Trophoblast cell (in vitro differentiated cells and primary cell): ENCODE measurements around the gene NT5C1B.

ENCODE experiments used
- DNase-seq, 2 donors: peaks; one replicate each; pipeline ENCODE4 v3.0.0-alpha.2; 2016
- H2AFZ ChIP-seq: 2 replicates; pipeline ENCODE4 v1.6.1; 2013; ENCODE audit warnings: low read length, moderate library complexity, mild to moderate bottlenecking; ENCODE audit not compliant: insufficient read depth, poor library complexity
- H2AK5ac ChIP-seq: 2 replicates; pipeline ENCODE4 v1.6.1; 2013; ENCODE audit warnings: mild to moderate bottlenecking, low read length
- H2BK120ac ChIP-seq: 2 replicates; pipeline ENCODE4 v1.6.1; 2013; ENCODE audit warnings: low read length, mild to moderate bottlenecking, moderate library complexity; ENCODE audit not compliant: insufficient read depth, poor library complexity
- H2BK12ac ChIP-seq: 2 replicates; pipeline ENCODE4 v1.6.1; 2013; ENCODE audit warnings: mild to moderate bottlenecking, low read length, moderate library complexity
- H2BK5ac ChIP-seq: 2 replicates; pipeline ENCODE4 v1.6.1; 2013; ENCODE audit warnings: low read length, low read depth, moderate library complexity, mild to moderate bottlenecking; ENCODE audit not compliant: poor library complexity
- H3K14ac ChIP-seq: 2 replicates; pipeline ENCODE4 v1.6.1; 2013; ENCODE audit warnings: mild to moderate bottlenecking, low read length
- H3K18ac ChIP-seq: 2 replicates; pipeline ENCODE4 v1.6.1; 2013; ENCODE audit warnings: mild to moderate bottlenecking, low read length
- H3K23ac ChIP-seq: 2 replicates; pipeline ENCODE4 v1.6.1; 2013; ENCODE audit warnings: low read length
- H3K27ac ChIP-seq: 2 replicates; pipeline ENCODE4 v1.5.1; 2013; ENCODE audit warnings: low read depth, mild to moderate bottlenecking, inconsistent platforms, low read length, moderate library complexity
- H3K27me3 ChIP-seq: 2 replicates; pipeline ENCODE4 v1.6.1; 2013; ENCODE audit warnings: inconsistent platforms, mild to moderate bottlenecking, low read length, moderate library complexity; ENCODE audit not compliant: insufficient read depth
- H3K36me3 ChIP-seq, 2 experiments: 1 replicate in 1 of 2; 2 replicates in 1 of 2; pipeline ENCODE4 v1.6.1; 2013; ENCODE audit warnings: low read length in 2 of 2, mild to moderate bottlenecking in 2 of 2, moderate library complexity in 1 of 2; ENCODE audit not compliant: insufficient read depth in 2 of 2, control insufficient read depth in 1 of 2
- H3K4ac ChIP-seq: 2 replicates; pipeline ENCODE4 v1.6.1; 2013; ENCODE audit warnings: low read depth, mild to moderate bottlenecking, low read length, moderate library complexity
- H3K4me1 ChIP-seq, 2 experiments: 1 replicate in 1 of 2; 2 replicates in 1 of 2; pipeline ENCODE4 v1.6.1; 2013; ENCODE audit warnings: low read length in 2 of 2, mild to moderate bottlenecking in 2 of 2, moderate library complexity in 1 of 2; ENCODE audit not compliant: insufficient read depth in 2 of 2, control insufficient read depth in 1 of 2
- H3K4me2 ChIP-seq: 2 replicates; pipeline ENCODE4 v1.6.1; 2013; ENCODE audit warnings: inconsistent platforms, mild to moderate bottlenecking, low read length, moderate library complexity
- H3K4me3 ChIP-seq: 2 replicates; pipeline ENCODE4 v1.5.1; 2013; ENCODE audit warnings: mild to moderate bottlenecking, low read depth, low read length, inconsistent platforms
- H3K79me1 ChIP-seq: one replicate; pipeline ENCODE4 v1.6.1; 2013; ENCODE audit warnings: low read length
- H3K79me2 ChIP-seq: 2 replicates; pipeline ENCODE4 v1.6.1; 2013; ENCODE audit warnings: low read length, mild to moderate bottlenecking; ENCODE audit not compliant: control insufficient read depth, insufficient read depth, poor library complexity
- H3K9ac ChIP-seq: 2 replicates; pipeline ENCODE4 v1.6.1; 2013; ENCODE audit warnings: mild to moderate bottlenecking, low read length
- H3K9me3 ChIP-seq: 2 replicates; pipeline ENCODE4 v1.6.1; 2013; ENCODE audit warnings: low read depth, mild to moderate bottlenecking, control low read depth, inconsistent platforms, low read length; ENCODE audit not compliant: insufficient read depth
- H4K12ac ChIP-seq: 2 replicates; pipeline ENCODE4 v1.6.1; 2013; ENCODE audit warnings: low read depth, mild to moderate bottlenecking, low read length, moderate library complexity
- H4K8ac ChIP-seq: 2 replicates; pipeline ENCODE4 v1.6.1; 2013; ENCODE audit warnings: low read depth, mild to moderate bottlenecking, low read length, moderate library complexity
- H4K91ac ChIP-seq: one replicate; pipeline ENCODE4 v1.6.1; 2013; ENCODE audit warnings: low read depth, mild to moderate bottlenecking, low read length, moderate library complexity
- WGBS: extraction: QIAGEN DNeasy Blood & Tissue Kit; methylation state at CpG from one replicate; pipeline ENCODE4 v1.1.7; 2013; ENCODE audit warnings: missing lambda C conversion rate; ENCODE audit not compliant: insufficient read length, insufficient coverage; ENCODE audit errors: extremely low coverage; 5-methylcytosine and 5-hydroxymethylcytosine counted together

NT5C1B gene

GRCh38 chr2:18614041-18614440 lies 24.7 kb upstream of the NT5C1B start:
- no peak for DNase-seq
- Histone ChIP-seq H4K91ac (no peak overlapping the region), H2BK5ac (no peak overlapping the region), H2BK120ac (no peak overlapping the region), H3K4ac (no peak overlapping the region), H3K27me3 (no peaks in the 10 kb centered on the region), H3K9me3 (no peaks in the 10 kb centered on the region), H3K27ac (no peak overlapping the region), H3K18ac (no peak overlapping the region), H3K4me2 (no peak overlapping the region), H2AK5ac (no peak overlapping the region), H3K23ac (no peak overlapping the region), H3K9ac (no peak overlapping the region), H3K14ac (no peak overlapping the region), H3K36me3 (no peaks in the 10 kb centered on the region), H3K4me3 (no peak overlapping the region), H3K79me2 (no peaks in the 10 kb centered on the region), H4K12ac (no peak overlapping the region), H4K8ac (no peak overlapping the region), H3K79me1 (no peaks in the 10 kb centered on the region), H3K4me1 (no peaks in the 10 kb centered on the region), H2BK12ac (no peak overlapping the region), H2AFZ (no peak overlapping the region)

- Histone ChIP-seq H3K14ac (no peak overlapping the region), H2AFZ (no peak overlapping the region), H3K4ac (no peak overlapping the region), H3K18ac (no peak overlapping the region), H3K23ac (no peak overlapping the region), H3K79me1 (no peaks in the 10 kb centered on the region), H2BK120ac (no peak overlapping the region), H3K9ac (no peak overlapping the region), H3K4me1 (no peaks in the 10 kb centered on the region), H3K4me2 (no peak overlapping the region), H3K79me2 (no peaks in the 10 kb centered on the region), H2BK12ac (no peak overlapping the region), H2AK5ac (no peak overlapping the region), H3K27me3 (no peaks in the 10 kb centered on the region), H2BK5ac (no peak overlapping the region), H4K12ac (no peak overlapping the region), H3K27ac (no peak overlapping the region), H4K91ac (no peak overlapping the region), H3K4me3 (no peak overlapping the region), H4K8ac (no peak overlapping the region), H3K9me3 (no peaks in the 10 kb centered on the region), H3K36me3 (no peaks in the 10 kb centered on the region)
- no peak for DNase-seq
- no CpG with 5 or more reads among the region's 3 CpGs for WGBS
Measured at GRCh38 chr2:18612133-18612532, 22.8 kb upstream of the NT5C1B start.

GRCh38 chr2:18611604-18612003 lies 22.2 kb upstream of the NT5C1B start:
- Histone ChIP-seq H2AK5ac (no peak overlapping the region), H3K23ac (no peak overlapping the region), H2BK12ac (no peak overlapping the region), H3K4me3 (no peak overlapping the region), H4K8ac (no peak overlapping the region), H3K4ac (no peak overlapping the region), H3K9ac (no peak overlapping the region), H3K14ac (no peak overlapping the region), H3K4me1 (no peaks in the 10 kb centered on the region), H2BK5ac (no peak overlapping the region), H3K18ac (no peak overlapping the region), H2AFZ (no peak overlapping the region), H3K9me3 (no peaks in the 10 kb centered on the region), H4K12ac (no peak overlapping the region), H3K27ac (no peak overlapping the region), H3K79me1 (no peaks in the 10 kb centered on the region), H3K4me2 (no peak overlapping the region), H3K27me3 (no peaks in the 10 kb centered on the region), H3K79me2 (no peaks in the 10 kb centered on the region), H4K91ac (no peak overlapping the region), H2BK120ac (no peak overlapping the region), H3K36me3 (no peaks in the 10 kb centered on the region)
- no CpG with 5 or more reads among the region's 1 CpG for WGBS
- no peak for DNase-seq

GRCh38 chr2:18611184-18611583 lies 21.8 kb upstream of the NT5C1B start:
- H3K36me3 ChIP-seq, result no peaks in the 10 kb centered on the region
- no peak overlapping the region for H2BK5ac ChIP-seq
- no peak for DNase-seq
- H2AFZ ChIP-seq, result no peak overlapping the region
- H4K91ac ChIP-seq, result no peak overlapping the region
- WGBS, result no CpG with 5 or more reads among the region's 5 CpGs
- no peak overlapping the region for H4K8ac ChIP-seq
- no peak overlapping the region for H3K4me2 ChIP-seq
- no peak overlapping the region for H4K12ac ChIP-seq
- no peak overlapping the region for H3K4me3 ChIP-seq
- no peak overlapping the region for H3K23ac ChIP-seq
- H3K27me3 ChIP-seq, result no peaks in the 10 kb centered on the region
- H3K14ac ChIP-seq, result no peak overlapping the region
- no peaks in the 10 kb centered on the region for H3K4me1 ChIP-seq
- H2BK120ac ChIP-seq, result no peak overlapping the region
- H2AK5ac ChIP-seq, result no peak overlapping the region
- H3K79me2 ChIP-seq, result no peaks in the 10 kb centered on the region
- H3K9me3 ChIP-seq, result no peaks in the 10 kb centered on the region
- no peak overlapping the region for H3K4ac ChIP-seq
- H3K9ac ChIP-seq, result no peak overlapping the region
- no peaks in the 10 kb centered on the region for H3K79me1 ChIP-seq
- no peak overlapping the region for H3K18ac ChIP-seq
- H3K27ac ChIP-seq, result no peak overlapping the region
- H2BK12ac ChIP-seq, result no peak overlapping the region

DNA sequence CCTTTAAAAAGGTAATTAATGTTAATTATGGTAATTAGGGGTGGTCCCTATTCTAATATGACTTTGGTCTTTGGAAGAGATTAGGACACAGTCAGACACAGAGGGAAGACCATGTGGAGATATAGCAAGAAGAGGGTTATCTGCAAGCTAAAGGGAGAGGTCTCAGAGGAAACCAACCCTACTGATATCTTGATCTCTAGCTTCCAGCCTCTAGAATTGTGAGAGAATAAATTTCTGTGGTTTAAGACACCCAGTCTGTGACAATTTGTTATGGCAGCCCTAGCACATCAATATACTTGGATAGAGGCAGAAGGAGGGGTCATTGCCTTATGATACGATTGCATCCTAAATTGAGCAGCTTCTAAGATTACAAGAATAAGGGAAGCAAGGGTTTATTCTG lies 21.3 kb upstream of the NT5C1B start:
- no peak for DNase-seq
- Histone ChIP-seq H3K27me3 (no peaks in the 10 kb centered on the region), H4K12ac (no peak overlapping the region), H3K14ac (no peak overlapping the region), H2AFZ (no peak overlapping the region), H3K9ac (no peak overlapping the region), H2BK12ac (no peak overlapping the region), H4K8ac (no peak overlapping the region), H3K79me2 (no peaks in the 10 kb centered on the region), H3K4me2 (no peak overlapping the region), H4K91ac (no peak overlapping the region), H3K36me3 (no peaks in the 10 kb centered on the region), H3K18ac (no peak overlapping the region), H3K4ac (no peak overlapping the region), H3K9me3 (no peaks in the 10 kb centered on the region), H2BK5ac (no peak overlapping the region), H3K79me1 (no peaks in the 10 kb centered on the region), H2AK5ac (no peak overlapping the region), H2BK120ac (no peak overlapping the region), H3K27ac (no peak overlapping the region), H3K4me1 (no peaks in the 10 kb centered on the region), H3K23ac (no peak overlapping the region), H3K4me3 (no peak overlapping the region)
- WGBS, result no CpG with 5 or more reads among the region's 1 CpG
